Hindlimb muscle (tissue), 1 donor: Measurements from ENCODE around the gene FAU. TPM values are rescaled to one million over a fixed set of nuclear protein-coding genes. Genes with fewer than 3 reads are reported as not detected.
"Not testable (repeated sequence)": the region's sequence is repeated elsewhere in the genome, so short reads cannot be mapped to it uniquely, and the experiment has no call there.

ENCODE experiments used
- DNase-seq: peaks from one replicate; pipeline ENCODE4 v3.0.0-alpha.2; 2013
- polyA plus RNA-seq: library from polyadenylated mRNA; unstranded; fragments of 120-200 nt; gene quantifications from one replicate; pipeline ENCODE4 v1.2.1, GENCODE V29; 2013; ENCODE audit not compliant: insufficient read length

Gene FAU
- polyA plus RNA-seq, 1 donor = 1,052 TPM

- DNase-seq = no peak
Measured at GRCh38 chr11:65119670-65119995, 2.3 kb downstream of the FAU start.

GRCh38 chr11:65118891-65119669, 2.9 kb downstream of the FAU start:
- DNase-seq = not testable (repeated sequence)

GRCh38 chr11:65118097-65118837, 3.7 kb downstream of the FAU start:
- no peak for DNase-seq

GRCh38 chr11:65117206-65118096, 4.5 kb downstream of the FAU start, which contains the start of gene ZNHIT2:
TSS of gene ZNHIT2 (minus strand) at chr11:65117701. CDS start at chr11:65117653, 48 bp downstream.
- DNase-seq = peak; percentile 99

GRCh38 chr11:65116370-65117205, 5.3 kb downstream of the FAU start:
- no peak for DNase-seq

- DNase-seq = no peak
Measured at GRCh38 chr11:65115361-65116082, 6.4 kb downstream of the FAU start.

GRCh38 chr11:65114538-65115171, 7.3 kb downstream of the FAU start:
- no peak for DNase-seq

GRCh38 chr11:65113839-65114238, 8.1 kb downstream of the FAU start:
- no peak for DNase-seq

GRCh38 chr11:65113361-65113756, 8.6 kb downstream of the FAU start:
- DNase-seq = no peak

- DNase-seq = no peak
Measured at GRCh38 chr11:65112546-65113360, 9.2 kb downstream of the FAU start.

GRCh38 chr11:65111744-65112545, 10.0 kb downstream of the FAU start, which contains the start of gene TM7SF2:
TSS of gene TM7SF2 (plus strand) at chr11:65111872. CDS start at chr11:65112016, 144 bp downstream.
- peak; percentile 91 for DNase-seq

- DNase-seq = no peak
Measured at GRCh38 chr11:65111159-65111743, 10.7 kb downstream of the FAU start.

GRCh38 chr11:65110354-65110861, 11.5 kb downstream of the FAU start:
- peak; percentile 80 for DNase-seq

GRCh38 chr11:65109231-65110198, 12.4 kb downstream of the FAU start:
- no peak for DNase-seq

GRCh38 chr11:65108469-65109123, 13.3 kb downstream of the FAU start:
- no peak for DNase-seq

GRCh38 chr11:65107751-65108468, 14.0 kb downstream of the FAU start:
- no peak for DNase-seq
